WTC11 (cell line): Measurements from ENCODE around the gene LIMS3.
"Not testable (repeated sequence)": the region's sequence is repeated elsewhere in the genome, so short reads cannot be mapped to it uniquely, and the experiment has no call there.

ENCODE experiments used
- CTCF ChIP-seq: fragments of 200-600 bp; IDR thresholded peaks from 2 replicates; pipeline ENCODE4 v1.8.0; 2022; ENCODE audit warnings: antibody characterized with exemption
- ETV6 ChIP-seq: sonication (generic); formaldehyde crosslinking; IDR thresholded peaks from 2 replicates; pipeline ENCODE4 v1.8.1; 2022; ENCODE audit warnings: mild to moderate bottlenecking, missing genetic modification reagents
- TF ChIP-seq, protein P1 (sequence below): sonication (generic); formaldehyde crosslinking; IDR thresholded peaks from 2 replicates; pipeline ENCODE4 v1.8.0; 2022; ENCODE audit warnings: mild to moderate bottlenecking, missing genetic modification reagents
- TF ChIP-seq, protein P2 (sequence below): sonication (generic); formaldehyde crosslinking; IDR thresholded peaks from 2 replicates; pipeline ENCODE4 v1.8.1; 2023; ENCODE audit warnings: mild to moderate bottlenecking, moderate library complexity, missing genetic modification reagents
- TF ChIP-seq, protein P3 (sequence below): sonication (generic); formaldehyde crosslinking; IDR thresholded peaks from 2 replicates; pipeline ENCODE4 v1.8.1; 2022; ENCODE audit warnings: mild to moderate bottlenecking, missing genetic modification reagents, moderate library complexity, borderline replicate concordance

GRCh38 chr2:109936534-109936933 is 38.0 kb downstream of the LIMS3 start:
- TF ChIP-seq CTCF; ETV6 (CRISPR knock-in tag): not testable (repeated sequence)
- TF ChIP-seq, protein P1, sequence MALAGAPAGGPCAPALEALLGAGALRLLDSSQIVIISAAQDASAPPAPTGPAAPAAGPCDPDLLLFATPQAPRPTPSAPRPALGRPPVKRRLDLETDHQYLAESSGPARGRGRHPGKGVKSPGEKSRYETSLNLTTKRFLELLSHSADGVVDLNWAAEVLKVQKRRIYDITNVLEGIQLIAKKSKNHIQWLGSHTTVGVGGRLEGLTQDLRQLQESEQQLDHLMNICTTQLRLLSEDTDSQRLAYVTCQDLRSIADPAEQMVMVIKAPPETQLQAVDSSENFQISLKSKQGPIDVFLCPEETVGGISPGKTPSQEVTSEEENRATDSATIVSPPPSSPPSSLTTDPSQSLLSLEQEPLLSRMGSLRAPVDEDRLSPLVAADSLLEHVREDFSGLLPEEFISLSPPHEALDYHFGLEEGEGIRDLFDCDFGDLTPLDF (CRISPR knock-in tag): not testable (repeated sequence)
- TF ChIP-seq, protein P2, sequence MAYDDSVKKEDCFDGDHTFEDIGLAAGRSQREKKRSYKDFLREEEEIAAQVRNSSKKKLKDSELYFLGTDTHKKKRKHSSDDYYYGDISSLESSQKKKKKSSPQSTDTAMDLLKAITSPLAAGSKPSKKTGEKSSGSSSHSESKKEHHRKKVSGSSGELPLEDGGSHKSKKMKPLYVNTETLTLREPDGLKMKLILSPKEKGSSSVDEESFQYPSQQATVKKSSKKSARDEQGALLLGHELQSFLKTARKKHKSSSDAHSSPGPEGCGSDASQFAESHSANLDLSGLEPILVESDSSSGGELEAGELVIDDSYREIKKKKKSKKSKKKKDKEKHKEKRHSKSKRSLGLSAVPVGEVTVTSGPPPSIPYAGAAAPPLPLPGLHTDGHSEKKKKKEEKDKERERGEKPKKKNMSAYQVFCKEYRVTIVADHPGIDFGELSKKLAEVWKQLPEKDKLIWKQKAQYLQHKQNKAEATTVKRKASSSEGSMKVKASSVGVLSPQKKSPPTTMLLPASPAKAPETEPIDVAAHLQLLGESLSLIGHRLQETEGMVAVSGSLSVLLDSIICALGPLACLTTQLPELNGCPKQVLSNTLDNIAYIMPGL (CRISPR knock-in tag): not testable (repeated sequence)
- TF ChIP-seq, protein P3, sequence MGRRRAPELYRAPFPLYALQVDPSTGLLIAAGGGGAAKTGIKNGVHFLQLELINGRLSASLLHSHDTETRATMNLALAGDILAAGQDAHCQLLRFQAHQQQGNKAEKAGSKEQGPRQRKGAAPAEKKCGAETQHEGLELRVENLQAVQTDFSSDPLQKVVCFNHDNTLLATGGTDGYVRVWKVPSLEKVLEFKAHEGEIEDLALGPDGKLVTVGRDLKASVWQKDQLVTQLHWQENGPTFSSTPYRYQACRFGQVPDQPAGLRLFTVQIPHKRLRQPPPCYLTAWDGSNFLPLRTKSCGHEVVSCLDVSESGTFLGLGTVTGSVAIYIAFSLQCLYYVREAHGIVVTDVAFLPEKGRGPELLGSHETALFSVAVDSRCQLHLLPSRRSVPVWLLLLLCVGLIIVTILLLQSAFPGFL (CRISPR knock-in tag): not testable (repeated sequence)
